HG03571 (cell line): ENCODE results near the gene PLXDC1.

Experiments used
- ATAC-seq: cut with Tn5 transposase; IDR thresholded peaks from one replicate; pipeline ENCODE4 v1.9.1; 2021; ENCODE audit not compliant: unreplicated experiment

Gene PLXDC1

DNA sequence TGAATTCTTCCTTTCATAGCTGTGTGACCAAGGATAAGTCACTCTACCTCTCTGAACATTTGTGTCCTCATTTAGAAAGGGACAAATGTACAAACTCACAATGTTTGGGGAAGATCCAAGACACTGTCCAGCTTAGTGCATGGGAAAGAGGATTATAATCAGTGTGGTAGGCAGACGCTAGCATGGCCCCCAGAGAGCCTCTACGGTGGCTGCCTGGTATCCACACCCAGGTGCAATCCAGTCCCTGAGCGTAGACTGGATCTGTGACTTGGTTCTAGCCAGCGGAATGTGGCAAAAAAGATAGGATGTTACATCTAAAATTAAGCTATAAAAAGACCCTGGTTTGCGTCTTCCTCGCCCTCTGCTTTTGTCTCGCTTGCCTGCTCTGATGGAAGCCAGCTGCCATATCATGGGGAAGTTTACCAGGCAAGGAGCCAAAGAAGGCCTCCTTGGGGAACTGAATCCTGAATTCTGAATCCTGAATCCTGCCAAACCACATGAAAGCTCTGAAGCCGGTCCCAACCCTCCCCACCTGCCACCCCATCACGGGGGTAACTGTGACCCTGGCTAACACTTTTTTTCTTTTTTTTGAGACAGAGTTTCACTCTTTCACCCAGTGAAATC, 51.7 kb downstream of the PLXDC1 start:
- ATAC-seq: no peak

DNA sequence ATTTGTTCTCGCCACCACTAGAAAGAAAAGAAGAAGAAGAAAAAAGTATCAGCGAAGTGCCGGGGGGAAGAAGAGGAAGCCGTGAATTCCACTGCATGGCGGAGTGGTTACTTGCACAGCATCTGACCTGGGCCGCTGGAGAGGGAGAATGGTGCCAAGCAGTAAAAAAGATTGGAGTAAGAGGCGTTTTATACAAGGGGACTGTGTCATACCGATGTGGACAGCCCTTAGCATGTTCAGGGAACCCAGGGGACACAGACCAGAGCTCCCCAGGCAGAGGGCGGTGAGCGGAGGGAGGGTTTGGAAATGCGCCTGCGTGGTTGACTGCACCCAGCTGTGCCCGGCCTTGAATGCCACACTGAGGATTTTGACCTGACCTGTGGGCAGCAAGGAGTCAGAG, 52.8 kb downstream of the PLXDC1 start:
- no peak for ATAC-seq

- no peak for ATAC-seq
These were observed 53.9 kb downstream of the PLXDC1 start for GRCh38 chr17:39097537-39097936.

DNA sequence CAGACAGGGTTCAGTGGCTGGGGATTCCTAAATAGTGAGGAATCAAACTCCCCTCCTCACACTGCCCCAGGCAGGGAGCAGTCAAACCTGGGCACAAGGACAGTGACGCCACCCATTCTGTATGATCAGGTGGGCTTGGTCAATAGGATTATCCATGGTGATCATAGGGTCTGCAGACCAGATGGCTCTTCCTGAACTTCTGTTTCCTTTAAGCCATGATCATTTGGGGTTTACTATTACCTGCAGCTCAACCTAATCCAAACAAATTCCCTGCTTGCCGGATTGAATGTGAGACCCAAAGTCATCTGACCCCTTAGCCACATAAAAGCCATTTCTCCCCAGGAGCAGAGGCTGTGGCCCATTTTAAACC, 54.3 kb downstream of the PLXDC1 start:
- ATAC-seq: no peak

GRCh38 chr17:39096508-39097149, 54.8 kb downstream of the PLXDC1 start:
- ATAC-seq: no peak

DNA sequence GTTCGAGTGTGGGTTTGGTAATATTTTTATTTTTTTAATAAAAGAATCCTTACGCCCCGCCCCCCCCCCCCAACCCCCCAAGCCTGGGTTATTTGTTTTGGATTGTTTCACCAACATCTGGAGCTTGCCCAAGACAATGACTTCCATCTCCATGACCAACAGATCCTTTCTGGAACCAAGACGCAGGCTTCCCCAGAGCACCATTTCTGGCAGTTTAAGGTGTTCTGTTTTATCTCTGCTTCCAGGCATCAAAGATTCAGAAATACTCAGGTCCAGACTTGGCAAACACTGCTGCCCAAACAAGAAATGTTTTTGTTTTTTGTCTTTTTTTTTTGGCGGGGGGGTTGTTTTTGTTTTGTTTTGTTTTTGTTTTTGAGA, 56.1 kb downstream of the PLXDC1 start:
- ATAC-seq: no peak

DNA sequence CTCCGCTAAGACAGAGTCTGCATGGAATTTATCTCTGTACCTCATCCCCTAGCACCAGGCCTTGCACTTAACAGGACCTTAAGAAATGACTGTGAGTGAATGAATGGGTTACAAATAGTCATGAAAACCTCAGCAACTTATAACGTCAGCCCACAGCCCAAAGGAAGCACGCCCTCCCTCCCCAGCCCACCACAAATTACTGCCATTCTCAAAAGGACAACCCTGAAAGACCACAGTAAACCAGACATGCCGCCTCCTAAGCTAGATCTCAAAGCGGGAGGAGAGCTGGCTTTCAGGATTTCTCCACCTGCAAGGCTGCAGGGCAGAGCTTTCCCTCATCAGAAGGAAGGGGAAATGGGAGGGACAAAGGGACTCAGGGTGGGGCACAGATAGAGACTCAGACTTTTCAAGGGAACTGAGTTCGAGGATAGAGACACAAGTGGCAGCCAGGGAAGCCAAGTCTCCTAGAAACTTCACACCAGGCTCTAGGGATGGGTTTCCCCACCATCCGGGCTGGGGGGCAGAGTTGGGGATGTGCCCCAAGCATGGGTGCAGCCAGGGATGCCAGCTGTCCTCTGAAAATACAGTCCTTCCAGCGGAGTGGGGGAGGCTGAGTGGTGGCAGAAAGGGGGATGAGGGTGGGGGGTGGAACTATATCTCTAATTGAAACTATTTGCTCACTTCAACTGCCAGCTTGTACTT, 56.7 kb downstream of the PLXDC1 start:
- no peak for ATAC-seq

GRCh38 chr17:39092692-39093230, 58.7 kb downstream of the PLXDC1 start:
- no peak for ATAC-seq

DNA sequence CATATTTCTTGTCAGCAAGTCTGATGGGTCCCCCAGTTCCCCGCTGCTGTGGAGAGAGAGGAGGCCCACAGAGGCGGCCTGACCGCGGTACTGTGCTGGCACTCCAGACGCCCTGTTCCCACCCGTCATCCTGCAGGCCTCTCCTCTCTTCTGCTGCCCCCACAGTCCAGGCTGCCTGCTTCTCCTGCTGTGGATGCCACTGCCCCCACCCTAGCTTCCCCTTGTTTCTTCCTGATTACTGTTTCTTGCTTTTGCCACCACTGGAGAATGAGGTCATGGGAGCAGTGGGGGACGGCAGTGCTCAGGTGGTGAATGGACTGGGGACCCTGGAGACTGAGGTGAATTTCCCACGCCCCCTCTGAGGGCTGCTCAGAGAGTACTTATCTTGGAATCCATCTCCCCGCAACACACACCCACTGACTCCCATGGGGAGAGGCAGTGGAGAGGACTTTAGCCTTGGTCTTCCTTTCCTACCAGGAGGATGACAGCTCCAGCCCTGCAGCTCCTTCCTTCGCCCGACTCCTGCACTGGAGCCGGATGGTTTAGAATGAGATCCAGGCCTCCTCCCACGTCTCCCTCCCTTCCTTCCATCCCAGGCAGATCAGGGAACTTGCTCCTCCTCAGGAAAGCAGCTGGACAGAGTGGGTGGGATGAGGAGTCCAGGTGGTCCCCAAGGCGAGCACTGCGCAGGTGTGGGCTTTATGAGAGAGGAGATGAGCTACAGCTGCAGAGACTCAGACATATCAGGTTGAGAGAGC, 60.4 kb downstream of the PLXDC1 start:
- ATAC-seq: no peak

DNA sequence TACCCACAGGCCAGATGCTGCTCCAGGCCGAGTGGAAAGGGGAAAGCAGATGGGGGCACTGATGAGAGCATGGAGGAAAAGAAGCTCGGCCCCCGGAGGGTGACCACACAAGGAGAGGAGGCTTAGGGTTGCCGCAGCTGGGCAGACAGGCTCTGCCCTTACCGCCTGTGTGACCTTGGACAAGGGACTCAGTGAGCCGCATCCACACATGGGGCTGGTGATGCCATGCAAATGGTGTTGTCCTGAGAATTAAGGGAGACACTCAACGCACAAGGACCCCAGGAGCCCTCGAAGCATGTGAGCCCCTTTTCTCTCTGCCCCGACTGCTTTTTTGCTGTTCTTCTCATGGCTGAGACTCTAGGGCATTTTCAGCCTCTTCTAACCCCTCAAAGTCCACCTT, 61.0 kb downstream of the PLXDC1 start:
- no peak for ATAC-seq

GRCh38 chr17:39084558-39084957, 66.9 kb downstream of the PLXDC1 start:
- no peak for ATAC-seq

- ATAC-seq: no peak
These were observed 68.2 kb downstream of the PLXDC1 start for GRCh38 chr17:39083270-39083669.

DNA sequence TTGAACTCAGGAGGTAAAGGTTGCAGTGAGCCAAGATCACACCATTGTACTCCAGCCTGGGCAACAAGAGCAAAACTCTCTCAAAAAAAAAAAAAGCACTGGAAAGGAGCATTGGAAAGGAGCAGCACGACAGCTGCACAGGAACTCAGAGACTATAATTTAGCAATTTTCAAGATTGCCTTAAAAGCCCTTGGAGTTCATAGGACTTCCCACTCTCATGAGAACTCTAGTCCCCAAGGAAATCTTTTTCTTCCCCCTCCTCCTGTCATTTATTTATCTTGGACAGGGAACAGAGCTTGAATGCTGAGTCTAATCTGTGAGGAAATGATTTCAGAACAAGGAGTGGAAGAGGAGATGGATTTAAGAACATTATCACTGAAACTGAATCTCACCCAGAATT, 69.0 kb downstream of the PLXDC1 start:
- ATAC-seq: no peak

GRCh38 chr17:39081851-39082250, 69.6 kb downstream of the PLXDC1 start:
- no peak for ATAC-seq

- ATAC-seq: no peak
These were observed 70.9 kb downstream of the PLXDC1 start for GRCh38 chr17:39080421-39081078.

GRCh38 chr17:39079836-39080235, 71.6 kb downstream of the PLXDC1 start:
- no peak for ATAC-seq

GRCh38 chr17:39077866-39078265, 73.6 kb downstream of the PLXDC1 start:
- ATAC-seq: no peak

GRCh38 chr17:39077252-39077651, 74.2 kb downstream of the PLXDC1 start:
- no peak for ATAC-seq

GRCh38 chr17:39074676-39075075, 76.8 kb downstream of the PLXDC1 start:
- ATAC-seq: no peak

DNA sequence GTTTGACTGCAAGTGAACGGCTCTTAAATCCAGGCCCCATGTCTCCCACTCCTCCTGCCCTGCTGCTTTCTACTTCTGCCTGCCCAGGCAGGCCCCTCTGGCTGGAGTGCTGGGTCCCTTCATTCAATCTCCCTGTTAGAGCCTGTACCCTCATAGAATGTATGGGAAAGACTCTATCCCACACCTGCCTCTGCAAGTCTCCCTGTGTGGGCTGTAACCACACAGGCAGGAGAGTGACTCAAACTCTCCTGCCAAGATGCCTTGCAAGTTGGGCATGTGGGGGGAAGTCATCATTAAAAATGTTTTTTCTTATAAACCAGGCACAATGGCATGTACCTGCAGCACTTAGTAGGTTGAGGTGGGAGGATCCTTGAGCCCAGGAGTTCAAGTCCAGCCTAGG, 77.5 kb downstream of the PLXDC1 start:
- ATAC-seq: no peak

DNA sequence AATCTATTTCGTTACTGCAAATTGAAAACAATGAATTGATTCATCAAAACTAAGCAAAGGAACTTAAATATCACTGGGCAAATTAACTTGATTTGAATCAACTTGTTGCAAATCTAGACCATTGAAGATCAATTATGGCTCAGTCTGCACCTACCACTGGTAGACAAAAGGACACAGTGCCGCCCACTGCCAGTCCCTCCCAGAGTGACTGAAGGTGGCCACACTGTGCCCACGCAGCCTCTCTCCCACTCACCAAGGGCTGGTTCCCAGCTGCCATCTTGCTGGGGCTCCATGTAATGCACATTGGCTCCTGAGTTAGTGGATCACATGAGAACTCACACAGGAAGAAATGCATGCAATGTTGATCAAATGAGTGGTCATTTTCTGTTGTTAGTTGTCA, 78.1 kb downstream of the PLXDC1 start:
- ATAC-seq: no peak
